Measurements from ENCODE around the gene ATP13A4. TPM values are rescaled to one million over a fixed set of nuclear protein-coding genes. Genes with fewer than 3 reads are reported as not detected.

ATP13A4 gene
- total RNA-seq, 5 donors from 2014 or later (not counting 1 experiment from before 2014, with no cell fraction given) = 1.7 to 3.5 (median 2.0) TPM

GRCh38 chr3:193446965-193447602, 107.6 kb downstream of the ATP13A4 start:
- H3K27ac ChIP-seq (ENCODE audit: low read length) = no peak overlapping the region
- no peaks in the 10 kb centered on the region for H3K36me3 ChIP-seq (ENCODE audit: control insufficient read depth in 2 of 2, extremely low read depth in 1 of 2, insufficient read depth in 1 of 2, low read length in 1 of 2)
- ChIA-PET POLR2A (no interaction called here), CTCF (no interaction called here)
- no peak overlapping the region for H3K4me3 ChIP-seq (ENCODE audit: control insufficient read depth in 1 of 2, extremely low read depth in 1 of 2, low read length in 1 of 2)
- peaks cover 12% of the 10 kb centered on the region for H3K36me3 Mint-ChIP-seq
- H3K9me3 ChIP-seq = no peaks in the 10 kb centered on the region
- no peak overlapping the region for H3K27ac Mint-ChIP-seq
- H3K27me3 ChIP-seq (replicated peaks in 1 of 2; ENCODE audit: control insufficient read depth in 2 of 2, extremely low read depth in 1 of 2, insufficient read depth in 2 of 2, low read length in 1 of 2) = no peaks in the 10 kb centered on the region
- no peaks in the 10 kb centered on the region for H3K27me3 Mint-ChIP-seq
- no peak overlapping the region for H3K4me3 Mint-ChIP-seq
- DNase-seq (no peak), ATAC-seq (replicated peaks in 1 of 4) (no peak)
- no peaks in the 10 kb centered on the region for H3K4me1 ChIP-seq (ENCODE audit: control insufficient read depth in 1 of 2, extremely low read depth in 1 of 2, insufficient read depth in 2 of 2, low read length in 2 of 2)
- H3K4me1 Mint-ChIP-seq = no peaks in the 10 kb centered on the region
- no peaks in the 10 kb centered on the region for H3K9me3 Mint-ChIP-seq
- WGBS (ENCODE audit: insufficient coverage) = no CpG with 5 or more reads among the region's 5 CpGs

DNA sequence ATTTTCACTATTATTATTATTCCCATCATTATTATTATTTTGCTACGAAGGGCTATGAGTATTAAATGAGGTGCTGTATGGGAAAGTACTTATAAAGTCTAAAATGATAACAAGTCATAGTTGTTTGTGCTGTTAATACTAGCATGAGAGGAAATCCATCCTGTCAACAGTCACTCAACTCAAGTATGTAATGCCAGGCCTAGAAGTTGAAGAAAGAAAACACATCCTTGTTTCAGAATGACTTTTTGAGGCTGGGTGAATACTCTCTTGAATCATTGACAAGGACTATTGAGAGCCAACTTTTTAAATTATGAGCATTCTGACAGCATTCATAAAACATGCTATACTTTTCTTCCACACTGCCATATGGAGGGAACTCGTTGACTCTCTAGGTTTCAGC, 115.3 kb downstream of the ATP13A4 start:
- H3K27ac ChIP-seq (ENCODE audit: low read length) = no peak overlapping the region
- no peaks in the 10 kb centered on the region for H3K36me3 ChIP-seq (ENCODE audit: control insufficient read depth in 2 of 2, extremely low read depth in 1 of 2, insufficient read depth in 1 of 2, low read length in 1 of 2)
- no CpG with 5 or more reads among the region's 2 CpGs for WGBS (ENCODE audit: insufficient coverage)
- H3K9me3 ChIP-seq = no peaks in the 10 kb centered on the region
- no peak for DNase-seq
- ATAC-seq (replicated peaks in 1 of 4) = no peak
- H3K9me3 Mint-ChIP-seq = no peaks in the 10 kb centered on the region
- ChIA-PET POLR2A (no interaction called here), CTCF (no interaction called here)
- H3K27me3 ChIP-seq (replicated peaks in 1 of 2; ENCODE audit: control insufficient read depth in 2 of 2, extremely low read depth in 1 of 2, insufficient read depth in 2 of 2, low read length in 1 of 2) = no peaks in the 10 kb centered on the region
- no peaks in the 10 kb centered on the region for H3K4me1 ChIP-seq (ENCODE audit: control insufficient read depth in 1 of 2, extremely low read depth in 1 of 2, insufficient read depth in 2 of 2, low read length in 2 of 2)
- no peaks in the 10 kb centered on the region for H3K4me1 Mint-ChIP-seq
- no peak overlapping the region for H3K4me3 ChIP-seq (ENCODE audit: control insufficient read depth in 1 of 2, extremely low read depth in 1 of 2, low read length in 1 of 2)
- H3K4me3 Mint-ChIP-seq = no peak overlapping the region
- H3K27ac Mint-ChIP-seq = no peak overlapping the region
- H3K36me3 Mint-ChIP-seq = peaks cover 19% of the 10 kb centered on the region
- H3K27me3 Mint-ChIP-seq = no peaks in the 10 kb centered on the region

DNA sequence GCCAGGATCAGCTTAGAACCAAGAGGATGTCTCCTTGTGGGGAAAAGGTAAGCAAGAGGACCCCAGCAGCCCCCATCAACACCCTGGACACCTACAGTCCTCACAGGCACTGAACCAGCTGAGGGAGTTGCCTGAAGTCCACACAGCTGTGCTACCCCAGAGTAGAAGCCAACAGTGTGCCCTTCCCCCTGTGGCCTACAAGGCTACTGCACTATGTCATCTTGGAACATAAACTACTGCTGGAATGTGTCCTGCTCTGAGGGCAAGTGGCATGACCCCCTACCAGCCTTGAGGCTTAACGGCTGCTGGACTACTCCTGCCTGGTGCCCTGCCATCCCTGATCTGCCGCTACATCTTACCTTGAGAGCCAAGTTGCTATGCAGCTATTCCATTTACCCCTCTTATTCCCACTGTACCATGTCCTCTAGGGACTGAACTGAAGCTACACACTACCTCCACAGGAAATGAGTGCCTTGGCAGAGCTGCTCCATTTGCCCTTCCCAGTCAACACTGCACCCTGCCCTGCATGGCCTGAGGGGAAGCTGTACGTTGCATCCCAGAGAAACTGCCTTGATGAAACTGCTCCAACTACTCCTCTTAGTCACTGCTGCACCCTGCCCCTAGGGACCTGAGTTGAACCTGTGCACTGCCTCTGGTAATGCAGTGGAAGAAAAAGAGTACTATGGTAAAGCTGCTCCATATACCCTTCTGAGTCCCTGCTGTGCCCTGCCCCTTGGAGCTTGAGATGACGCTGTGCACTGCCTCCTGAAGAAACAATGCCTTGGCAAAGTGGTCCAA, 135.9 kb downstream of the ATP13A4 start:
- ATAC-seq (replicated peaks in 1 of 4) (no peak), DNase-seq (no peak)
- Mint-ChIP-seq H3K36me3 (peaks cover 43% of the 10 kb centered on the region), H3K4me3 (no peak overlapping the region), H3K9me3 (peaks cover 30 to 52% (median 37%) of the 10 kb centered on the region in 3 donors), H3K27me3 (no peaks in the 10 kb centered on the region), H3K4me1 (no peaks in the 10 kb centered on the region), H3K27ac (no peak overlapping the region)
- ChIA-PET POLR2A (no interaction called here), CTCF (no interaction called here)
- H3K4me1 ChIP-seq (ENCODE audit: control insufficient read depth in 1 of 2, extremely low read depth in 1 of 2, insufficient read depth in 2 of 2, low read length in 2 of 2) = no peaks in the 10 kb centered on the region
- H3K36me3 ChIP-seq (ENCODE audit: control insufficient read depth in 2 of 2, extremely low read depth in 1 of 2, insufficient read depth in 1 of 2, low read length in 1 of 2) = no peaks in the 10 kb centered on the region
- no peak overlapping the region for H3K27ac ChIP-seq (ENCODE audit: low read length)
- no peak overlapping the region for H3K4me3 ChIP-seq (ENCODE audit: control insufficient read depth in 1 of 2, extremely low read depth in 1 of 2, low read length in 1 of 2)
- 83% methylated on average over 3 of the region's 4 CpGs for WGBS (ENCODE audit: insufficient coverage)
- no peaks in the 10 kb centered on the region for H3K9me3 ChIP-seq
- no peaks in the 10 kb centered on the region for H3K27me3 ChIP-seq (replicated peaks in 1 of 2; ENCODE audit: control insufficient read depth in 2 of 2, extremely low read depth in 1 of 2, insufficient read depth in 2 of 2, low read length in 1 of 2)

- Mint-ChIP-seq H3K4me1 (no peaks in the 10 kb centered on the region), H3K27me3 (no peaks in the 10 kb centered on the region), H3K36me3 (peaks cover 55% of the 10 kb centered on the region), H3K27ac (no peak overlapping the region), H3K4me3 (no peak overlapping the region), H3K9me3 (peaks cover 26 to 50% (median 41%) of the 10 kb centered on the region in 3 donors)
- ChIA-PET POLR2A (no interaction called here), CTCF (interaction anchor here in 1 of 2 donors (0.6 kb wide), 1 partner anchor 47 kb away, joined by 6 read pairs; no protein-coding TSS in a partner anchor)
- H3K4me3 ChIP-seq (ENCODE audit: control insufficient read depth in 1 of 2, extremely low read depth in 1 of 2, low read length in 1 of 2) = no peak overlapping the region
- H3K27me3 ChIP-seq (replicated peaks in 1 of 2; ENCODE audit: control insufficient read depth in 2 of 2, extremely low read depth in 1 of 2, insufficient read depth in 2 of 2, low read length in 1 of 2) = no peaks in the 10 kb centered on the region
- H3K27ac ChIP-seq (ENCODE audit: low read length) = no peak overlapping the region
- H3K36me3 ChIP-seq (ENCODE audit: control insufficient read depth in 2 of 2, extremely low read depth in 1 of 2, insufficient read depth in 1 of 2, low read length in 1 of 2) = no peaks in the 10 kb centered on the region
- no peaks in the 10 kb centered on the region for H3K4me1 ChIP-seq (ENCODE audit: control insufficient read depth in 1 of 2, extremely low read depth in 1 of 2, insufficient read depth in 2 of 2, low read length in 2 of 2)
- no peaks in the 10 kb centered on the region for H3K9me3 ChIP-seq
- ATAC-seq (replicated peaks in 1 of 4) (no peak), DNase-seq (no peak)
- no CpG with 5 or more reads among the region's 2 CpGs for WGBS (ENCODE audit: insufficient coverage)
Measured at GRCh38 chr3:193416629-193417028, 138.1 kb downstream of the ATP13A4 start.

GRCh38 chr3:193407688-193408087, 147.0 kb downstream of the ATP13A4 start:
- Histone ChIP-seq H3K27me3 (replicated peaks in 1 of 2; ENCODE audit: control insufficient read depth in 2 of 2, extremely low read depth in 1 of 2, insufficient read depth in 2 of 2, low read length in 1 of 2) (no peaks in the 10 kb centered on the region), H3K9me3 (no peaks in the 10 kb centered on the region), H3K4me1 (ENCODE audit: control insufficient read depth in 1 of 2, extremely low read depth in 1 of 2, insufficient read depth in 2 of 2, low read length in 2 of 2) (no peaks in the 10 kb centered on the region), H3K4me3 (ENCODE audit: control insufficient read depth in 1 of 2, extremely low read depth in 1 of 2, low read length in 1 of 2) (no peak overlapping the region), H3K36me3 (ENCODE audit: control insufficient read depth in 2 of 2, extremely low read depth in 1 of 2, insufficient read depth in 1 of 2, low read length in 1 of 2) (no peaks in the 10 kb centered on the region), H3K27ac (ENCODE audit: low read length) (no peak overlapping the region)
- Mint-ChIP-seq H3K4me1 (peaks cover 0 to 5% (median 0%) of the 10 kb centered on the region in 3 donors), H3K4me3 (no peak overlapping the region), H3K36me3 (peaks cover 10% of the 10 kb centered on the region), H3K27me3 (no peaks in the 10 kb centered on the region), H3K27ac (no peak overlapping the region), H3K9me3 (no peaks in the 10 kb centered on the region)
- POLR2A ChIA-PET = no interaction called here
- ATAC-seq (replicated peaks in 1 of 4) (no peak), DNase-seq (no peak)
- CTCF ChIA-PET = no interaction called here
- 75% methylated on average over 1 of the region's 1 CpG for WGBS (ENCODE audit: insufficient coverage)

- WGBS (ENCODE audit: insufficient coverage) = 83% methylated on average over 1 of the region's 6 CpGs
- no peak overlapping the region for H3K27ac Mint-ChIP-seq
- H3K9me3 ChIP-seq = no peaks in the 10 kb centered on the region
Measured at GRCh38 chr3:193407112-193407511, 147.6 kb downstream of the ATP13A4 start.

More at GRCh38 chr3:193407112-193407511, 147.6 kb downstream of the ATP13A4 start:
- Histone ChIP-seq H3K36me3 (ENCODE audit: control insufficient read depth in 2 of 2, extremely low read depth in 1 of 2, insufficient read depth in 1 of 2, low read length in 1 of 2) (no peaks in the 10 kb centered on the region), H3K27ac (ENCODE audit: low read length) (no peak overlapping the region), H3K27me3 (replicated peaks in 1 of 2; ENCODE audit: control insufficient read depth in 2 of 2, extremely low read depth in 1 of 2, insufficient read depth in 2 of 2, low read length in 1 of 2) (no peaks in the 10 kb centered on the region), H3K4me3 (ENCODE audit: control insufficient read depth in 1 of 2, extremely low read depth in 1 of 2, low read length in 1 of 2) (no peak overlapping the region), H3K4me1 (ENCODE audit: control insufficient read depth in 1 of 2, extremely low read depth in 1 of 2, insufficient read depth in 2 of 2, low read length in 2 of 2) (no peaks in the 10 kb centered on the region)
- Mint-ChIP-seq H3K4me1 (peaks cover 0 to 5% (median 0%) of the 10 kb centered on the region in 3 donors), H3K9me3 (no peaks in the 10 kb centered on the region), H3K4me3 (no peak overlapping the region), H3K27me3 (no peaks in the 10 kb centered on the region), H3K36me3 (peaks cover 6% of the 10 kb centered on the region)
- POLR2A ChIA-PET = no interaction called here
- DNase-seq (no peak), ATAC-seq (replicated peaks in 1 of 4) (no peak)
- CTCF ChIA-PET = no interaction called here
